Body of pancreas (tissue), 4 donors: Measurements from ENCODE around the gene C12orf60.

ENCODE experiments used
- POLR2A ChIP-seq, 3 donors: fragments of 450-650 bp; IDR thresholded peaks; one replicate each; pipeline ENCODE4 v1.6.1; 2016; ENCODE audit warnings: antibody characterized with exemption in 3 of 3, mild to moderate bottlenecking in 2 of 3
- TF ChIP-seq, protein P1 (sequence below), 7 experiments: fragments of 450-650 bp in 4 of 7; fragments of 200-600 bp in 3 of 7; sonication (generic) in 3 of 7; IDR thresholded peaks; one replicate each; pipeline ENCODE4 v1.5.1; 2016 to 2019; ENCODE audit warnings: antibody characterized with exemption in 7 of 7

DNA sequence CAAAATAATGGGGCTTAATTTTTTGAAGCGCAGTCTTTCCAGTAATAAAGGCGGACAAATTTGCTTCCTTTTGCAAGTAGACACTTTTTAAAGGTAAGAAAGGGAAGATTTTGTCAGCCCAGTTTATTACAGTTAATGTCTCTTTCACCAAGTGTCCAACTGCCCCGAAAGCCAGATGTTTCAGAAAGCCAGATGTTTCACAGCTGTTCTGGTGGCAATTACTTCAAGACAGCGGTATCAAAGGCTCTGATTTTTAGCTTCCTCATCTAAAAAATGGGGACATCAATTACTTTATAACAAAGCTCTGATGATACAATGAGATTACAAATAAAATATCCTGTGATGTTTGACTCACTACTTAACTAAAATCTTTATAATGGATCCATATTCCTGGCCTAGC lies 1.2 kb upstream of the C12orf60 start:
- TF ChIP-seq, protein P1, sequence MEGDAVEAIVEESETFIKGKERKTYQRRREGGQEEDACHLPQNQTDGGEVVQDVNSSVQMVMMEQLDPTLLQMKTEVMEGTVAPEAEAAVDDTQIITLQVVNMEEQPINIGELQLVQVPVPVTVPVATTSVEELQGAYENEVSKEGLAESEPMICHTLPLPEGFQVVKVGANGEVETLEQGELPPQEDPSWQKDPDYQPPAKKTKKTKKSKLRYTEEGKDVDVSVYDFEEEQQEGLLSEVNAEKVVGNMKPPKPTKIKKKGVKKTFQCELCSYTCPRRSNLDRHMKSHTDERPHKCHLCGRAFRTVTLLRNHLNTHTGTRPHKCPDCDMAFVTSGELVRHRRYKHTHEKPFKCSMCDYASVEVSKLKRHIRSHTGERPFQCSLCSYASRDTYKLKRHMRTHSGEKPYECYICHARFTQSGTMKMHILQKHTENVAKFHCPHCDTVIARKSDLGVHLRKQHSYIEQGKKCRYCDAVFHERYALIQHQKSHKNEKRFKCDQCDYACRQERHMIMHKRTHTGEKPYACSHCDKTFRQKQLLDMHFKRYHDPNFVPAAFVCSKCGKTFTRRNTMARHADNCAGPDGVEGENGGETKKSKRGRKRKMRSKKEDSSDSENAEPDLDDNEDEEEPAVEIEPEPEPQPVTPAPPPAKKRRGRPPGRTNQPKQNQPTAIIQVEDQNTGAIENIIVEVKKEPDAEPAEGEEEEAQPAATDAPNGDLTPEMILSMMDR (IDR thresholded peaks at IDR 0.05): no peak
- no peak for TF ChIP-seq POLR2A (IDR thresholded peaks at IDR 0.05)
